ENCODE results near the gene TMEM184C. TPM values are rescaled to one million over a fixed set of nuclear protein-coding genes. Genes with fewer than 3 reads are reported as not detected.
A peak's percentile ranks its signal among the peaks of the same experiment; 100 is the strongest.

Gene TMEM184C
- total and polyA plus RNA-seq, 5 donors from 2014 or later = 21.4 to 28.2 (median 25.6) TPM

DNA sequence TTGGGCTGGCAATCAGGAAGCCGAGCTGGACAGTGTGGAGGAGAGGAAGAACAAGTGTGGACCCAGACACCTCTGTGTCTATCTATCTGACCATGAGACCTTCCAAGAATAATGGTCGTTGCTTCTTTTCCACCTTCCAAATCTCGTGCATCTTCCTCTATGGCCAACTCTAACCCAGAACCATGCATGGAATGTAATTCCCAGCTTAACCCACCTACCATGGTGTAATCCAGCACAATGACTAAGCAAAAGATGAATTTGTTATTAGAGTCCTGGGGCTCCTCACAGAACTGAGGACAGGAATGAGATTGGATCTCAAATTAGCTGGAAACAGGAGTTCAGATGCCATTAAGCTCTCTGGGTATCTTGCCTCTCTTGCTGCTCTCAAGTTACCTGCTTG lies 17.4 kb upstream of the TMEM184C start:
- Mint-ChIP-seq H3K4me1 (peaks cover 0 to 4% (median 0%) of the 10 kb centered on the region in 4 donors), H3K4me3 (no peak overlapping the region)

DNA sequence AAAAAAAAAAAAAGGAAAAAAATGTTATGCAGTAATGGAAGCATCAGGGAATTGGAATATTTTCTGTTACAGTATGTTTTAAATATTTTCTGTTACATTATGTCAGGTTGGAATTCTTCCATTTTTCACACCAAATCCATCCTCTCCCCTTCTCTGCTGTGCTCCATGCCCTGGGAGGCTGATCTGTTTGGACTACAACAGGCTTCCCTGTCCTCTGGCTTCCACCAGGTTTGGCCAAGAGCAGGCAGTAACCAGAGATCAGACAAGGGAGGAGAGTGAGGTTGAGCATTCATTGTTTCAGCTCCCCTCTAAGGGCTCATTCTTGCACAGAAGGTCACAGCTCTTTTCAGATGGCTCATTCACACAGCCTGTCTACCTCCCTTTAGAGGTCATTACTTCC lies 11.7 kb upstream of the TMEM184C start:
- H3K36me3 Mint-ChIP-seq = no peaks in the 10 kb centered on the region
- DNase-seq (no peak), ATAC-seq (ENCODE audit: low read depth in 2 of 2) (no peak)
- peaks cover 31% of the 10 kb centered on the region for H3K27me3 Mint-ChIP-seq
- H3K4me3 ChIP-seq (ENCODE audit: low read depth, low read length) = no peak overlapping the region
- no peaks in the 10 kb centered on the region for H3K9me3 Mint-ChIP-seq
- no peaks in the 10 kb centered on the region for H3K4me1 ChIP-seq (ENCODE audit: control insufficient read depth, insufficient read depth, low read length, poor library complexity, severe bottlenecking)
- H3K27ac ChIP-seq (ENCODE audit: insufficient read depth, low read length, poor library complexity, severe bottlenecking) = no peak overlapping the region
- no peak overlapping the region for H3K27ac Mint-ChIP-seq
- peaks cover 16% of the 10 kb centered on the region for H3K27me3 ChIP-seq (ENCODE audit: control insufficient read depth, insufficient read depth, low read length)
- H3K36me3 ChIP-seq (ENCODE audit: control insufficient read depth, insufficient read depth, low read length) = no peaks in the 10 kb centered on the region
- H3K9me3 ChIP-seq (ENCODE audit: control insufficient read depth in 2 of 2, low read length in 2 of 2) = no peaks in the 10 kb centered on the region
- no peaks in the 10 kb centered on the region for H3K4me1 Mint-ChIP-seq
- H3K4me3 Mint-ChIP-seq = no peak overlapping the region

More for the DNA sequence above, 17.4 kb upstream of the TMEM184C start:
- Mint-ChIP-seq H3K9me3 (no peaks in the 10 kb centered on the region), H3K27me3 (peaks cover 28% of the 10 kb centered on the region), H3K36me3 (no peaks in the 10 kb centered on the region), H3K27ac (no peak overlapping the region)
- Histone ChIP-seq H3K36me3 (ENCODE audit: control insufficient read depth, insufficient read depth, low read length) (no peaks in the 10 kb centered on the region), H3K4me1 (ENCODE audit: control insufficient read depth, insufficient read depth, low read length, poor library complexity, severe bottlenecking) (no peaks in the 10 kb centered on the region), H3K4me3 (ENCODE audit: low read depth, low read length) (no peak overlapping the region), H3K27ac (ENCODE audit: insufficient read depth, low read length, poor library complexity, severe bottlenecking) (no peak overlapping the region), H3K9me3 (ENCODE audit: control insufficient read depth in 2 of 2, low read length in 2 of 2) (no peaks in the 10 kb centered on the region), H3K27me3 (ENCODE audit: control insufficient read depth, insufficient read depth, low read length) (peaks cover 3% of the 10 kb centered on the region)
- no peak for DNase-seq
- no peak for ATAC-seq (ENCODE audit: low read depth in 2 of 2)

DNA sequence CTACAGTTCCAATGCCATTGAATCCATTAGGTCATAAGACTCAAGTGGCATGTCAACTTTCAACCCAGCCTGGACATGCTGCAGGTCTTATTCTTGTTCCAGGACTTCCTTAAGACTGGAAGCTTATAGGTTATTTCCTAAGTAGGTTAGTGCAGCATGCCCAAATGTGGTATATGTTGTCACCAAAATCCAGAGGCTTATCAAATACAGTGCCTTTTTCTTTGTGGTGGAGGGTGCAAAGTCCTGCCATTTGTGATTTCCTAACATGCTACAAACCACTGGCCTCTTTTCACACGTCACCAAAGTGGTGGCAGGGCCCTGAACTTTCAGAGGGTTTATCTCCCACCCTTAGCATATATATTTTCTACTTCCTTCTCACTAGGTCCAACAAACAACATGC lies 9.7 kb upstream of the TMEM184C start:
- no peaks in the 10 kb centered on the region for H3K4me1 Mint-ChIP-seq
- no peaks in the 10 kb centered on the region for H3K9me3 ChIP-seq (ENCODE audit: control insufficient read depth in 2 of 2, low read length in 2 of 2)
- ATAC-seq (ENCODE audit: low read depth in 2 of 2) (no peak), DNase-seq (no peak)
- H3K27me3 Mint-ChIP-seq = peaks cover 35% of the 10 kb centered on the region
- no peak overlapping the region for H3K27ac ChIP-seq (ENCODE audit: insufficient read depth, low read length, poor library complexity, severe bottlenecking)
- H3K27me3 ChIP-seq (ENCODE audit: control insufficient read depth, insufficient read depth, low read length) = peaks cover 22% of the 10 kb centered on the region
- no peaks in the 10 kb centered on the region for H3K9me3 Mint-ChIP-seq
- H3K36me3 Mint-ChIP-seq = no peaks in the 10 kb centered on the region
- no peaks in the 10 kb centered on the region for H3K36me3 ChIP-seq (ENCODE audit: control insufficient read depth, insufficient read depth, low read length)
- no peak overlapping the region for H3K4me3 ChIP-seq (ENCODE audit: low read depth, low read length)
- H3K4me3 Mint-ChIP-seq = no peak overlapping the region
- no peaks in the 10 kb centered on the region for H3K4me1 ChIP-seq (ENCODE audit: control insufficient read depth, insufficient read depth, low read length, poor library complexity, severe bottlenecking)
- no peak overlapping the region for H3K27ac Mint-ChIP-seq

DNA sequence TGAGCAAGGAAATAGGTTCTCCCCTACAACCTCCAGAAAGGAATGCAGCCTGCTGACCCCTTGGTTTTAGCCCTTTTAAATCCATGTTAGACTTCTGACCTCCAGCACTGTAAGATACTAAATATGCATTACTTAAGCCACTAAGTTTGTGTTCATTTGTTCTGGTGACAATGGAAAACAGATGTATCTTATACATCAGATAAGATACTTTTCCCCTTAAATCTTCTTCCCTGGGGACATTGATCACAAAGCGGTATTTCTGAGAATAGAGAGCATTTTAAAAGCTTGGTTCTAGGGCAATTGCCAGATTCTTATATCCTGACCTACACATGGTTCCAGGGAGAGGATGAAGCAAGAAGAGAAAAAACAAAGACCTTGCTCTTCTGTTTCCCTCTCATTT lies 6.5 kb upstream of the TMEM184C start:
- Histone ChIP-seq H3K27ac (ENCODE audit: insufficient read depth, low read length, poor library complexity, severe bottlenecking) (no peak overlapping the region), H3K36me3 (ENCODE audit: control insufficient read depth, insufficient read depth, low read length) (no peaks in the 10 kb centered on the region), H3K27me3 (ENCODE audit: control insufficient read depth, insufficient read depth, low read length) (peaks cover 24% of the 10 kb centered on the region), H3K9me3 (ENCODE audit: control insufficient read depth in 2 of 2, low read length in 2 of 2) (no peaks in the 10 kb centered on the region), H3K4me3 (ENCODE audit: low read depth, low read length) (no peak overlapping the region), H3K4me1 (ENCODE audit: control insufficient read depth, insufficient read depth, low read length, poor library complexity, severe bottlenecking) (no peaks in the 10 kb centered on the region)
- DNase-seq (no peak), ATAC-seq (ENCODE audit: low read depth in 2 of 2) (no peak)
- H3K27me3 Mint-ChIP-seq = peaks cover 43% of the 10 kb centered on the region
- H3K9me3 Mint-ChIP-seq = peaks cover 0 to 2% (median 0%) of the 10 kb centered on the region in 7 donors
- peaks cover 0 to 5% (median 1%) of the 10 kb centered on the region in 4 donors for H3K4me1 Mint-ChIP-seq
- no peak overlapping the region for H3K4me3 Mint-ChIP-seq
- H3K27ac Mint-ChIP-seq = no peak overlapping the region
- H3K36me3 Mint-ChIP-seq = no peaks in the 10 kb centered on the region

DNA sequence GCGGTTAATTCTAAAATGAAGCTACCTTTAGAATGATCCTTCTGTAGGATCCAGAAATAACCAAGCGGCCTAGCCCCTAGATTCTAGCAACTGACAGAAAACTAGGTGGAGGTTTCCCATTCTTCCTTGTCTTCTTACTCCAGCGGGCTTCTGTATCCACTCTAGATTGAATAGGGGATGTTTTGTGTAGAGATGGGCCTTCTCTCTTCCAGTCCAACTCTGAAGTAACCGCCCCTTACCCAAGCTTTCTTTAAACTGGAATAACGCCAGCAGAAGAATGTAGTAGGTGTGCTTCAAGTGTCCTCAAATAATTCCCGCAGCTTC lies 386 bp upstream of the TMEM184C start:
- no peak for ATAC-seq (ENCODE audit: low read depth in 2 of 2)

DNA sequence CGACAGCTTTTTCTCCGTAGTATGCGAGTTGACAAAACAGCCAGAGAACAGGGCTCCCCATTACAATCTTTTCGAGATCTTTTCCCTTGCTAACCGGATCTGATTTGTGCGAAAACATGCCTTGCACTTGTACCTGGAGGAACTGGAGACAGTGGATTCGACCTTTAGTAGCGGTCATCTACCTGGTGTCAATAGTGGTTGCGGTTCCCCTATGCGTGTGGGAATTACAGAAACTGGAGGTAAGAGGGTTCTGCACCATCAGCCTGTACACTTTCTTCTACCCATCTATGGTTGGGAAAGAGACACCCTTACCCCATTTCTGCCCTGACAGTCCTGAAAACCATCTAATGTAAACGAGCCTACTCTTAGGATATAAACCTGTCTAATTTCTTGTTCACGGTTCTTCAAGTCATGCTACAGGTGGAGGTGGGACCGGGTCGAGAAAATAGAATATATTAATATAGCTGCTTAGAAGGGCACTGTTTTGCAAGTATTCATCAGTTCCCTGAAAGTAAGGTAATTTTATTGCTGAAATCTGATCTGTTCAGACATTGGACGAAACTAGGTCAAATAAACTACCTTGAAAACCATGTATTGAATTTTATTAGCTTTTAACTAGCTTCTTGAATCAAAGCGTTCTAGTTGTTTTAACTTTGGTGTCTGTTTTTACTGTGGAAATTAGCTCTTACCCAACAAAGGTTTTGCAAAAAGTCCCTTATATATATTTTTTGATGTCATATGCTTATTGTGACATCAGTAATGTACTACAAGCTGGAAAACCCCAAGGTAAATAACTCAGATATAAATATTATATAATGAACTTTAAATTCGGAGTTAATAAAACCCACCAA lies 869 bp downstream of the TMEM184C start:
- no peak for ATAC-seq (ENCODE audit: low read depth in 2 of 2)

More for the DNA sequence above, 386 bp upstream of the TMEM184C start:
- peaks cover 25% of the 10 kb centered on the region for H3K27me3 Mint-ChIP-seq
- Histone ChIP-seq H3K4me1 (ENCODE audit: control insufficient read depth, insufficient read depth, low read length, poor library complexity, severe bottlenecking) (peaks cover 32% of the 10 kb centered on the region), H3K9me3 (ENCODE audit: control insufficient read depth in 2 of 2, low read length in 2 of 2) (no peaks in the 10 kb centered on the region), H3K4me3 (ENCODE audit: low read depth, low read length) (peak overlapping the region; percentile 98), H3K27me3 (ENCODE audit: control insufficient read depth, insufficient read depth, low read length) (peaks cover 3% of the 10 kb centered on the region), H3K36me3 (ENCODE audit: control insufficient read depth, insufficient read depth, low read length) (peaks cover 6% of the 10 kb centered on the region), H3K27ac (ENCODE audit: insufficient read depth, low read length, poor library complexity, severe bottlenecking) (peak overlapping the region; percentile 93)
- peak overlapping the region in 2 of 3 donors; percentile 97 to 98 for H3K27ac Mint-ChIP-seq
- H3K9me3 Mint-ChIP-seq = peaks cover 0 to 3% (median 0%) of the 10 kb centered on the region in 7 donors
- H3K36me3 Mint-ChIP-seq = peaks cover 17% of the 10 kb centered on the region
- no peak for DNase-seq
- H3K4me3 Mint-ChIP-seq = peak overlapping the region; percentile 92 to 98 (median 96)
- H3K4me1 Mint-ChIP-seq = peaks cover 14 to 52% (median 30%) of the 10 kb centered on the region in 4 donors

DNA sequence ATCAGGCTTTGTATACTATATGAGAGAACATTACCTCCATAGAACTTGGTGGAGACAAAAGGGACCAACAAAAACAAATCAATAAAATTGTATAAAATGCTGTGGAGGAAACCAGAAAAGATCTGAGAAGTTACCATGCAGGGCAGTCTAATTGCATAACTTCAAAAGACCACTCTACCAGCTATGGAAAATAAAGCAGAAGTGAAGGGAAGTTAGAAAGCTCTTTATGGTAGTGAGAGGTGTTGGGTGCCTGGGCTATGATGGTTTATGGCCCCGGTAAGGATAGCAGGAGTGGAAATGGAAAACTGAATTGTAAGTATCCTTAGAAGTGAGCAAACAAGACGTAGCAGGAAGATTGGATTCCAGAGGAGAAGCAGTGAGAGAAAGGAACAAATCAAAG lies 3.1 kb downstream of the TMEM184C start:
- H3K27me3 ChIP-seq (ENCODE audit: control insufficient read depth, insufficient read depth, low read length) = no peaks in the 10 kb centered on the region
- H3K27me3 Mint-ChIP-seq = peaks cover 12% of the 10 kb centered on the region
- H3K36me3 ChIP-seq (ENCODE audit: control insufficient read depth, insufficient read depth, low read length) = peaks cover 34% of the 10 kb centered on the region
- H3K9me3 ChIP-seq (ENCODE audit: control insufficient read depth in 2 of 2, low read length in 2 of 2) = no peaks in the 10 kb centered on the region
- no peak overlapping the region for H3K27ac ChIP-seq (ENCODE audit: insufficient read depth, low read length, poor library complexity, severe bottlenecking)
- H3K36me3 Mint-ChIP-seq = peaks cover 36% of the 10 kb centered on the region
- peak overlapping the region; percentile 29 for H3K4me3 ChIP-seq (ENCODE audit: low read depth, low read length)
- H3K27ac Mint-ChIP-seq = peak overlapping the region; percentile 10 to 86 (median 68)
- H3K9me3 Mint-ChIP-seq = peaks cover 0 to 1% (median 0%) of the 10 kb centered on the region in 7 donors
- no peak for ATAC-seq (ENCODE audit: low read depth in 2 of 2)
- peak overlapping the region; percentile 72 to 92 (median 81) for H3K4me3 Mint-ChIP-seq
- peaks cover 17 to 65% (median 37%) of the 10 kb centered on the region in 4 donors for H3K4me1 Mint-ChIP-seq
- no peak for DNase-seq
- H3K4me1 ChIP-seq (ENCODE audit: control insufficient read depth, insufficient read depth, low read length, poor library complexity, severe bottlenecking) = peaks cover 37% of the 10 kb centered on the region

More for the DNA sequence above, 869 bp downstream of the TMEM184C start:
- Histone ChIP-seq H3K9me3 (ENCODE audit: control insufficient read depth in 2 of 2, low read length in 2 of 2) (no peaks in the 10 kb centered on the region), H3K36me3 (ENCODE audit: control insufficient read depth, insufficient read depth, low read length) (peaks cover 14% of the 10 kb centered on the region), H3K4me1 (ENCODE audit: control insufficient read depth, insufficient read depth, low read length, poor library complexity, severe bottlenecking) (peaks cover 37% of the 10 kb centered on the region), H3K27me3 (ENCODE audit: control insufficient read depth, insufficient read depth, low read length) (peaks cover 3% of the 10 kb centered on the region), H3K27ac (ENCODE audit: insufficient read depth, low read length, poor library complexity, severe bottlenecking) (peak overlapping the region; percentile 93), H3K4me3 (ENCODE audit: low read depth, low read length) (peak overlapping the region; percentile 98)
- no peak for DNase-seq
- Mint-ChIP-seq H3K4me3 (peak overlapping the region; percentile 92 to 98 (median 96)), H3K9me3 (peaks cover 0 to 3% (median 0%) of the 10 kb centered on the region in 7 donors), H3K4me1 (peaks cover 14 to 61% (median 36%) of the 10 kb centered on the region in 4 donors), H3K27me3 (peaks cover 23% of the 10 kb centered on the region), H3K36me3 (peaks cover 22% of the 10 kb centered on the region), H3K27ac (peak overlapping the region; percentile 97 to 99 (median 98))

Data from CD4-positive, CD25-positive, alpha-beta regulatory T cell (primary cell).